SK-N-SH (cell line): ENCODE data around the gene CSHL1. TPM values are rescaled to one million over a fixed set of nuclear protein-coding genes. Genes with fewer than 3 reads are reported as not detected.
A peak's percentile ranks its signal among the peaks of the same experiment; 100 is the strongest.
"Not testable (repeated sequence)": the region's sequence is repeated elsewhere in the genome, so short reads cannot be mapped to it uniquely, and the experiment has no call there.

Experiments
- CTCF ChIA-PET: fragments of 300-600, 350-600 bp; formaldehyde crosslinking; extraction: SDS; loops from one replicate; lab custom pipeline; 2021; lab: Yijun Ruan, JAX
- POLR2A ChIA-PET: fragments of 350-600 bp; sonication (Branson Sonifier 250); formaldehyde crosslinking; extraction: SDS; loops from one replicate; lab custom pipeline; 2020; ENCODE audit warnings: antibody characterized with exemption, inconsistent platforms; lab: Yijun Ruan, JAX
- DNase-seq: peaks from one replicate; pipeline ENCODE4 v3.0.0; 2012
- H2AFZ ChIP-seq: fragments of 200-600 bp; sonication (generic); 2 replicates; pipeline ENCODE4 v1.8.1; 2016; ENCODE audit warnings: antibody characterized with exemption, mild to moderate bottlenecking, low read depth
- H3F3A ChIP-seq: fragments of 200-600 bp; sonication (generic); replicated peaks from 2 replicates; pipeline ENCODE3; 2016; ENCODE audit warnings: antibody characterized with exemption, mild to moderate bottlenecking; ENCODE audit not compliant: insufficient read depth
- H3K27ac ChIP-seq, 2 experiments: fragments of 200-500 bp in 1 of 2; fragments of 200-600 bp in 1 of 2; sonication (Bioruptor generic) in 1 of 2; sonication (generic), shearing (Covaris generic) in 1 of 2; 2 replicates each; pipeline versions ENCODE4 v1.5.1 to v1.6.1; 2014 to 2016; ENCODE audit warnings: low read depth in 2 of 2, inconsistent platforms in 1 of 2, low read length in 1 of 2, mild to moderate bottlenecking in 1 of 2, mixed read lengths in 1 of 2
- H3K27me3 ChIP-seq: fragments of 200-600 bp; sonication (generic), shearing (Covaris generic); 2 replicates; pipeline ENCODE4 v1.6.1; 2016; ENCODE audit warnings: mixed run types; ENCODE audit not compliant: insufficient read depth
- H3K36me3 ChIP-seq, 2 experiments: fragments of 200-500 bp in 1 of 2; fragments of 200-600 bp in 1 of 2; sonication (Bioruptor generic) in 1 of 2; sonication (generic) in 1 of 2; replicated peaks in 1 of 2; 2 replicates each; pipeline versions ENCODE3 to v1.5.1; 2014 to 2016; ENCODE audit warnings: low read length in 1 of 2, mild to moderate bottlenecking in 1 of 2; ENCODE audit not compliant: insufficient read depth in 2 of 2, control insufficient read depth in 1 of 2
- H3K4me1 ChIP-seq, 2 experiments: fragments of 200-500 bp in 1 of 2; fragments of 200-600 bp in 1 of 2; sonication (Bioruptor generic) in 1 of 2; sonication (generic), shearing (Covaris generic) in 1 of 2; 2 replicates each; pipeline versions ENCODE4 v1.5.1 to v1.6.1; 2014 to 2016; ENCODE audit warnings: low read depth in 1 of 2, low read length in 1 of 2, mixed run types in 1 of 2; ENCODE audit not compliant: insufficient read depth in 2 of 2, control insufficient read depth in 1 of 2
- H3K4me2 ChIP-seq: fragments of 200-600 bp; sonication (generic), shearing (Covaris generic); 2 replicates; pipeline ENCODE4 v1.6.1; 2017; ENCODE audit warnings: mixed run types
- H3K4me3 ChIP-seq, 2 experiments: fragments of 200-500 bp in 1 of 2; fragments of 200-600 bp in 1 of 2; sonication (Bioruptor generic) in 1 of 2; sonication (generic), shearing (Covaris generic) in 1 of 2; 2 replicates each; pipeline versions ENCODE4 v1.5.1 to v1.8.1; 2014 to 2016; ENCODE audit warnings: low read depth in 2 of 2, inconsistent platforms in 1 of 2, low read length in 1 of 2, mild to moderate bottlenecking in 1 of 2, mixed read lengths in 1 of 2, moderate library complexity in 1 of 2
- H3K79me2 ChIP-seq: fragments of 200-600 bp; sonication (generic); 2 replicates; pipeline ENCODE4 v1.8.1; 2017; ENCODE audit warnings: mild to moderate bottlenecking; ENCODE audit not compliant: insufficient read depth
- H3K9ac ChIP-seq: fragments of 200-600 bp; sonication (generic); 2 replicates; pipeline ENCODE4 v1.6.1; 2017; ENCODE audit warnings: mixed run types
- H3K9me2 ChIP-seq: fragments of 200-600 bp; sonication (generic); 2 replicates; pipeline ENCODE4 v1.6.1; 2017; ENCODE audit warnings: mixed run types
- H3K9me3 ChIP-seq: fragments of 200-600 bp; sonication (generic); 2 replicates; pipeline ENCODE4 v1.6.1; 2017; ENCODE audit warnings: mixed run types, mild to moderate bottlenecking, moderate library complexity
- H4K20me1 ChIP-seq: fragments of 200-600 bp; sonication (generic); 2 replicates; pipeline ENCODE4 v1.6.1; 2017; ENCODE audit warnings: mild to moderate bottlenecking, mixed run types; ENCODE audit not compliant: insufficient read depth
- CTCF ChIP-seq: fragments of 200-600 bp; sonication (generic); IDR thresholded peaks from 2 replicates; pipeline ENCODE4 v1.6.1; 2017; ENCODE audit warnings: antibody characterized with exemption, mild to moderate bottlenecking, moderate library complexity
- EP300 ChIP-seq, 2 experiments: IDR thresholded peaks; 2 replicates each; pipeline versions ENCODE4 v1.4.0 to v1.6.1; 2012; ENCODE audit warnings: borderline replicate concordance in 1 of 2, low read depth in 1 of 2, low read length in 1 of 2
- EZH2phosphoT487 ChIP-seq: fragments of 200-600 bp; sonication (generic); IDR thresholded peaks from 2 replicates; pipeline ENCODE4 v1.6.1; 2017; ENCODE audit warnings: low read depth, mixed run types, mild to moderate bottlenecking, antibody characterized with exemption, moderate library complexity, borderline replicate concordance
- FOXM1 ChIP-seq: IDR thresholded peaks from 2 replicates; pipeline ENCODE4 v1.4.0; 2012; ENCODE audit warnings: low read depth, mild to moderate bottlenecking
- POLR2AphosphoS5 ChIP-seq: IDR thresholded peaks from 2 replicates; pipeline ENCODE4 v1.6.1; 2012; ENCODE audit warnings: low read depth, low read length
- RAD21 ChIP-seq: IDR thresholded peaks from 2 replicates; pipeline ENCODE4 v1.6.1; 2012; ENCODE audit warnings: mild to moderate bottlenecking, low read length
- RCOR1 ChIP-seq: fragments of 150-350 bp; IDR thresholded peaks from 2 replicates; pipeline ENCODE4 v1.6.1; 2017; ENCODE audit warnings: antibody characterized with exemption, low read length
- REST ChIP-seq: IDR thresholded peaks from 2 replicates; pipeline ENCODE4 v1.6.1; 2012; ENCODE audit warnings: mild to moderate bottlenecking, low read depth, low read length, moderate library complexity
- RXRA ChIP-seq: IDR thresholded peaks from 2 replicates; pipeline ENCODE4 v1.4.0; 2012; ENCODE audit warnings: low read depth, mild to moderate bottlenecking, borderline replicate concordance
- SMC3 ChIP-seq: IDR thresholded peaks from 2 replicates; pipeline ENCODE4 v1.6.1; 2012; ENCODE audit warnings: low read depth, low read length, improper control_type of control experiment
- TAF1 ChIP-seq: IDR thresholded peaks from 2 replicates; pipeline ENCODE4 v1.6.1; 2012; ENCODE audit warnings: low read depth, mild to moderate bottlenecking, low read length, moderate library complexity, borderline replicate concordance
- TCF12 ChIP-seq: IDR thresholded peaks from 2 replicates; pipeline ENCODE4 v1.4.0; 2012
- TEAD4 ChIP-seq: IDR thresholded peaks from 2 replicates; pipeline ENCODE4 v1.4.0; 2012; ENCODE audit warnings: mild to moderate bottlenecking, borderline replicate concordance; ENCODE audit not compliant: insufficient read depth
- WGBS: methylation state at CpG from one replicate; pipeline ENCODE4 v1.1.6; 2017; ENCODE audit warnings: low lambda C conversion rate; 5-methylcytosine and 5-hydroxymethylcytosine counted together
- polyA plus RNA-seq, 3 experiments: library from polyadenylated mRNA; depleted of rRNA; stranded (reverse); fragments of >200 nt; gene quantifications; 2 replicates each; pipeline ENCODE4 v1.2.3, GENCODE V29; 2012

The CSHL1 gene
- polyA plus RNA-seq, 1 of the 3 experiments (the other 2 are of a cell fraction): not detected

- H3K9me2 ChIP-seq: no peaks in the 10 kb centered on the region
- H3K27ac ChIP-seq: no peak overlapping the region
- TF ChIP-seq CTCF (peak; percentile 96), RXRA (no peak), EP300 (IDR thresholded peaks at IDR 0.05; ENCODE audit: borderline replicate concordance in 1 of 2, low read depth in 1 of 2, low read length in 1 of 2) (no peak), RAD21 (peak; percentile 92), SMC3 (peak; percentile 80), TCF12 (no peak)
- peak; percentile 89 for DNase-seq
- peaks cover 31% of the 10 kb centered on the region for H3K27me3 ChIP-seq
- H3K79me2 ChIP-seq: no peaks in the 10 kb centered on the region
- WGBS: 31% methylated on average over 8 of the region's 8 CpGs
- no peaks in the 10 kb centered on the region for H3K9me3 ChIP-seq
- CTCF ChIA-PET: interaction anchor here (0.6 to 6.7 kb wide), 75 partner anchors 8 to 500 kb away, joined by 3 to 214 read pairs (median 6); partner anchors contain the start of genes CD79B, CSHL1, ERN1 and ICAM2
- H3K4me2 ChIP-seq: no peak overlapping the region
- no peak overlapping the region for H3K4me3 ChIP-seq
- H3K36me3 ChIP-seq: no peaks in the 10 kb centered on the region
- H3K9ac ChIP-seq: no peak overlapping the region
- no peak overlapping the region for H2AFZ ChIP-seq
- no peaks in the 10 kb centered on the region for H4K20me1 ChIP-seq
- H3K4me1 ChIP-seq: no peaks in the 10 kb centered on the region
- POLR2A ChIA-PET: no interaction called here
- no peaks in the 10 kb centered on the region for H3F3A ChIP-seq
These were observed 8.3 kb upstream of the CSHL1 start for GRCh38 chr17:63919311-63919723.

GRCh38 chr17:63918789-63919305 lies 7.8 kb upstream of the CSHL1 start, which contains the start of gene GH1:
TSS of gene GH1 (minus strand) at chr17:63918839. CDS start at chr17:63918776, 63 bp downstream.
- WGBS: 53% methylated on average over 10 of the region's 10 CpGs
- H2AFZ ChIP-seq, H3K79me2 ChIP-seq, POLR2A ChIA-PET, H3K9me3 ChIP-seq, H3K36me3 ChIP-seq, H4K20me1 ChIP-seq, H3K4me2 ChIP-seq, H3K9me2 ChIP-seq, H3K9ac ChIP-seq, H3K4me1 ChIP-seq, H3F3A ChIP-seq, H3K4me3 ChIP-seq, H3K27ac ChIP-seq: not testable (repeated sequence)
- DNase-seq: peak; percentile 18
- CTCF ChIA-PET: interaction anchor here (0.6 to 6.7 kb wide), 65 partner anchors 8 to 501 kb away, joined by 3 to 214 read pairs (median 6); partner anchors contain the start of genes CD79B, CSHL1, ERN1 and ICAM2
- H3K27me3 ChIP-seq: peaks cover 34% of the 10 kb centered on the region

GRCh38 chr17:63918305-63918704 lies 7.2 kb upstream of the CSHL1 start:
- DNase-seq: no peak
- 71% methylated on average over 10 of the region's 10 CpGs for WGBS

More at GRCh38 chr17:63918305-63918704, 7.2 kb upstream of the CSHL1 start:
- Histone ChIP-seq H3K9me2 (no peaks in the 10 kb centered on the region), H3F3A (no peaks in the 10 kb centered on the region), H3K4me3 (no peak overlapping the region), H3K79me2 (no peaks in the 10 kb centered on the region), H3K9me3 (no peaks in the 10 kb centered on the region), H3K9ac (no peak overlapping the region), H3K4me2 (no peak overlapping the region), H3K4me1 (no peaks in the 10 kb centered on the region), H3K27me3 (peaks cover 40% of the 10 kb centered on the region), H3K36me3 (no peaks in the 10 kb centered on the region), H4K20me1 (no peaks in the 10 kb centered on the region), H2AFZ (no peak overlapping the region), H3K27ac (no peak overlapping the region)
- ChIA-PET POLR2A (interaction anchor here (1.5 kb wide), 1 partner anchor 212 kb away, joined by 3 read pairs; the partner anchor contains the start of gene ERN1), CTCF (interaction anchor here (1.0 to 6.7 kb wide), 36 partner anchors 11 to 501 kb away, joined by 3 to 214 read pairs (median 11); partner anchors contain the start of genes CD79B, ERN1, ICAM2 and PRR29)
- no peak for TF ChIP-seq RCOR1
- no peak for TF ChIP-seq TAF1
- no peak for TF ChIP-seq REST
- TF ChIP-seq EZH2phosphoT487: no peak
- no peak for TF ChIP-seq TEAD4
- TF ChIP-seq POLR2AphosphoS5: no peak
- no peak for TF ChIP-seq FOXM1
- TF ChIP-seq RXRA: no peak
